ENCODE data around the gene DPP7.

Gene DPP7

DNA sequence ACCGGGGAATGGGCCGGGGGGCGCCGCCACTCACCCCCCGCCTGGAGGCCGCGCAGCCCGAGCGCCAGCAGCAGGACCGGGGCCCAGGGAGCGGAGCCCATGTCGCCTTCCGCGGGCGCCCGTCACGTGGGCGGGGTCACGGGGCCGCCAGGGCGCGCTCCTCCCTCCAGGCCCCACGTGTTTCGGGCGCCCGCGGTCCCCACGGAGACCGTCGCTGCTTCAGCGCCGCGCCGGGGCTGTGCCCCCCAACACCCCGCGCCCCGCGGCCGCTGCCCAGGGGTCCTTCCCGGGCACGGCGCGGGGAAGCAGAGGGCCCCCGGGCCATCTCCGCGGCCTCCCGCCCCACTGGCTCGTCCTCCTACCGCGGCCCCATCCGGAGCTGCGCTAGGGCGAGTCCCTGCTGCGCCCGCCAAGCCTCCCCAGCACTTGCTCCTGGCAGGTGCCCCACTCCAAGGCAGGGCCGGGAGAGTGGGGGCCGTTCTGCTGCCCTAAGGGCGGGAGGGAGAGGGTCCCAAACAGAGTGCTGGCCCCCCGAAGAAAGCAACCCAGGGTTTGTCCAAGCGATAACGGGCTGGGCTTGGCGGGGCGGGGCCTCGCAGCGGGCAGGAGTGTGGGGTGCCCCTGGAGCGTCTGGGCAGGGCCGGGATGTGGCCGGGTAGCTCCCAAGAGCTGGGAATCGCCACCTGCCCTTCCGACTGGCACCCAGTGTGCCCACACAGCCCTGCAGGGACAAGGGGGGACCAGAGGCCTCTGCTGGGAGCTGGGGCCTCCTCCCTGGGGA is at the start of gene DPP7:
DPP7 (minus strand) TSS at position 121 of the 781 bp plus-strand sequence; CDS start at position 101, 20 bp downstream.
- DNase-seq (ENCODE audit: low read depth in 2 of 3, low spot score in 1 of 3): peak; percentile 50 to 77 (median 60)

- DNase-seq (ENCODE audit: low read depth in 2 of 3, low spot score in 1 of 3): no peak
Observed at GRCh38 chr9:137163805-137164204, 49.3 kb upstream of the DPP7 start.

GRCh38 chr9:137163365-137163715 is 48.8 kb upstream of the DPP7 start:
- no peak for DNase-seq (ENCODE audit: low read depth in 2 of 3, low spot score in 1 of 3)

- DNase-seq (ENCODE audit: low read depth in 2 of 3, low spot score in 1 of 3): no peak
Observed at GRCh38 chr9:137162505-137163364, 48.2 kb upstream of the DPP7 start.

DNA sequence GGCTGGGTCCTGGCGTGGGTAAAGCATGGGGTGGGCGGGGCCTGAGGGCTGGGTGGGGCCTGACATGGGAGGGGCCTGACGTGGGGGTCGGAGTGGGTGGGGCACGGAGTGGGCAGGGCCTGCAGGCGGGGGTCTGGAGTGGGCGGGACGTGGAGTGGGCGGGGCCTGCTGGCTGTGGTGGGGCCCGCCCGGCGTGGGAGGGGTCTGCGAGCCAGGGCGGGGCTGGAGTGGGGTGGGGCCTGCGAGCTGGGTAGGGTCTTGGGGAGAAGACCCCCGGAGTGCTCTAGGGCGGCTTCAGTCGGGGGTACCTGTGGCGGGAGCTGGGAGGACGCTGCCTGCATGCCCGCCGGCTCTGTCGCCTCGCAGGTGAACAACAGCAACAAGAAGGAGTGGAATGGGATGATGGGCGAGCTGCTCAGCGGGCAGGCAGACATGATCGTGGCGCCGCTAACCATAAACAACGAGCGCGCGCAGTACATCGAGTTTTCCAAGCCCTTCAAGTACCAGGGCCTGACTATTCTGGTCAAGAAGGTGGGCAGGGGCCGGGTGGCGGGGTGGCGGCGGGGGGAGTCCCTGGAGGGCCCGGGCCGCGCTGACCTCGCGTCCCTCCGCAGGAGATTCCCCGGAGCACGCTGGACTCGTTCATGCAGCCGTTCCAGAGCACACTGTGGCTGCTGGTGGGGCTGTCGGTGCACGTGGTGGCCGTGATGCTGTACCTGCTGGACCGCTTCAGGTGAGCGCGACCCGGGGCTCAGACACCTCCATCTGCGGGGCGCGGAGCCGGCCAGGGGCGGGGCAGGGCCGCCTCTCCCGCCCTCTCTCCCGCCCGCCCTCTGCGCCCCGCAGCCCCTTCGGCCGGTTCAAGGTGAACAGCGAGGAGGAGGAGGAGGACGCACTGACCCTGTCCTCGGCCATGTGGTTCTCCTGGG is 47.3 kb upstream of the DPP7 start:
- DNase-seq (ENCODE audit: low read depth in 2 of 3, low spot score in 1 of 3): no peak

DNA sequence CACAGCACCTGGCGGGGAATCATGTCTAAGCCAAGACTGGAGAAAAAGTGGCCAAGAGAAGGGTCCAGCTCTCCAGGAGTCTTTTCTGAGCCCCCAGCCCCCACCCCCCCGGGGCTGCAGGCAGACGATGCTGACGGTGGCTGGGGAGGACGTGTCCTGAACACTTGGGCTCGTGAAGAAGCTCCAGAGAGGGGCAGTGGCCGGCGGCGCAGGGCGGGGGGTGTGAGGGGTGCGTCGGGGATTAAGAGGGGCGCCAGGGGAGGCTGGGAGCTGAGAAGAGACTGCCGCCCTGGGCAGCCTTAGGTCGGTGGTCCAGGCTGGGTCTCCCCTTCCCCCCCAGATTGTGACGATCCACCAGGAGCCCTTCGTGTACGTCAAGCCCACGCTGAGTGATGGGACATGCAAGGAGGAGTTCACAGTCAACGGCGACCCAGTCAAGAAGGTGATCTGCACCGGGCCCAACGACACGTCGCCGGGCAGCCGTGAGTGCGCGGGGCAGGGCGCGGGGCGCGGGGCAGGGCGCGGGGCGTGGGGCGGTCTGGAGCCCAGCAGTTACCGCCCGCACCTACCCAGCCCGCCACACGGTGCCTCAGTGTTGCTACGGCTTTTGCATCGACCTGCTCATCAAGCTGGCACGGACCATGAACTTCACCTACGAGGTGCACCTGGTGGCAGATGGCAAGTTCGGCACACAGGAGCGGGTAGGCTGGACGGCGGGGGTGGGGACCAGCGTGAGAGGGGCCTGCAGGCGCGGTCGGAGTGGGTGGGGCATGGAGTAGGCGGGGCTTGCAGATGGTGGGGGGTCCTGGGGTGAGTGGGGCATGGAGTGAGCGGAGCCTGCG is 46.4 kb upstream of the DPP7 start:
- no peak for DNase-seq (ENCODE audit: low read depth in 2 of 3, low spot score in 1 of 3)

- DNase-seq (ENCODE audit: low read depth in 2 of 3, low spot score in 1 of 3): no peak
Observed at GRCh38 chr9:137160054-137160425, 45.5 kb upstream of the DPP7 start.

GRCh38 chr9:137159105-137160053 is 44.8 kb upstream of the DPP7 start:
- no peak for DNase-seq (ENCODE audit: low read depth in 2 of 3, low spot score in 1 of 3)

DNA sequence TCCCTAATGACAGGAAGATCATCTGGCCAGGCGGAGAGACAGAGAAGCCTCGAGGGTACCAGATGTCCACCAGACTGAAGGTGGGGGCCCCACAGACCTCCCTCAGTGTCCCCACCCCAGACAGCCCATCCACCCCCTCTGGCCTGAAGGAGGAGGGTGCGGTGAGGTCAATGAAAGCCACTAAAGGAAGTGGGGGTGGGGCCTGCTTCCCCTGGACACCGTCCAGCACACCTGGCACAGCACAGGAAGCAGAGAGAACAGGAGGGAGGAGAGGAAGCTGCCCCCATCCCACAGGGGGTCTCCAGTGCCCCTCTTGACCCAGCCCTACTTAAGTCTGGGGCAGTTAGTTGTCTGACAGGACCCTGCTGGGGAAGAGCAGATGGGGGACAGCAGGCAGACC is 44.1 kb upstream of the DPP7 start:
- DNase-seq (ENCODE audit: low read depth in 2 of 3, low spot score in 1 of 3): no peak

DNA sequence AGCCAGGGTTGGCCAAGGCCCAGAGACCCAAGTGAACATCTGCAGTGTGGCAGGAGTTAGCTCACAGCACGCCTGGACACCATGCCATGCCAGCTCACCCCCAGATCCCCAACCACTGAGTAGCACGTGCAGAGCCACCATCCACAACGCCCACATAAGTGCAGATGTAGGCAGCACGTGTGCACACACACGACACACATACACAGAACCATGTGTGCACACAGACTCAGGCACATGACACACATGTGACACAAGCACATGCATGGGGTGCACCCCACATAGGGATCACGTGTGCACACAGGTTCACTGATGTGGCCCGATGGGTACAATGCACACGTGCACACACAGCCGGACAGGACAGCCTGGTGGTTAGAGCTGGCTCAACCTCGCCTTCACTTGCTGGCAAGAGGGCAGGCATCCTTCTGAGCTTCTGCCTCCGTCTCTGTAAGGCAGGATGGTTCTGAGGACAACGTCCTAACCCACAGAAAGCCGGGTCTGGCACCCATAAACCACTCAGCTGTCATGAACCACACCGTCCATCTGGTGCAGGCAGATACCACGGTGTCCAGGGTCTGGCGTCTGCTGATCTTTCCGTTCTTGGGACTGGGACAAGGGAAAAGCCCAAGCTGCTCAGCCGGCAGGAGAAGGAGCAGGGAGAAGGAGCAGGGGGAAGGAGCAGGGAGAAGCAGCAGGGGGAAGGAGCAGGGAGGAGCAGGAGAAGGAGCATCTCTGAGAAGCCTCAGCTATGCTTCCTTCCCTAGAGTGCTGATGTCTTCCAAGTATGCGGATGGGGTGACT is 43.3 kb upstream of the DPP7 start:
- DNase-seq (ENCODE audit: low read depth in 2 of 3, low spot score in 1 of 3): no peak

DNA sequence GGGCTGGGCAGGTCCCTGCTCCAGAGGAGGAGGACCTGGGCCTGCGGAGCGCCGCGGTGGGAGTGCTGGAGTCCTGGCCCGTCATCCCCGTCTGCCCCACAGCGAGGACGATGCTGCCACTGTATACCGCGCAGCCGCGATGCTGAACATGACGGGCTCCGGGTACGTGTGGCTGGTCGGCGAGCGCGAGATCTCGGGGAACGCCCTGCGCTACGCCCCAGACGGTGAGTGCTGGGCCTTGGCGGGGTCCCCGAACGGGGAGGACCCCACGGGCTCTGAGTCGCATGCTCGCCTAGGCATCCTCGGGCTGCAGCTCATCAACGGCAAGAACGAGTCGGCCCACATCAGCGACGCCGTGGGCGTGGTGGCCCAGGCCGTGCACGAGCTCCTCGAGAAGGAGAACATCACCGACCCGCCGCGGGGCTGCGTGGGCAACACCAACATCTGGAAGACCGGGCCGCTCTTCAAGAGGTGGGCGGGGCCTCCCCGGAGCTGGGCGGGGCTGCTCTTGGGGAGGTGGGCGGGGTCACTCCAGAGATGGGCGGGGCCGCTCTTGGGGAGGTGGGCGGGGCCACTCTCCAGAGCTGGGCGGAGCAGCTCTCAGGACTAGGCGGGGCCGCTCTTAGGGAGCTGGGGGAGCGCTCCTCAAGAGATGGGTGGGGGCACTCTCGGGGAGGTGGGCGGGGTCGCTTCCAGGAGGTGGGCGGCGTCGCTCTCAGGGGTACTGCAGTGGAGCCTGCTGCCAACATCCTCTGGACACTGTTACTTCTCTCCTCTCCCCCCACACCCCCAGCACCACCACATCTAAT is 42.2 kb upstream of the DPP7 start:
- DNase-seq (ENCODE audit: low read depth in 2 of 3, low spot score in 1 of 3): peak; percentile 51 to 55 (median 53)

GRCh38 chr9:137152844-137153405 is 38.4 kb upstream of the DPP7 start:
- DNase-seq (ENCODE audit: low read depth in 2 of 3, low spot score in 1 of 3): no peak

- peak; percentile 51 to 79 (median 76) for DNase-seq (ENCODE audit: low read depth in 2 of 3, low spot score in 1 of 3)
Observed at GRCh38 chr9:137150617-137151457, 36.3 kb upstream of the DPP7 start.

DNA sequence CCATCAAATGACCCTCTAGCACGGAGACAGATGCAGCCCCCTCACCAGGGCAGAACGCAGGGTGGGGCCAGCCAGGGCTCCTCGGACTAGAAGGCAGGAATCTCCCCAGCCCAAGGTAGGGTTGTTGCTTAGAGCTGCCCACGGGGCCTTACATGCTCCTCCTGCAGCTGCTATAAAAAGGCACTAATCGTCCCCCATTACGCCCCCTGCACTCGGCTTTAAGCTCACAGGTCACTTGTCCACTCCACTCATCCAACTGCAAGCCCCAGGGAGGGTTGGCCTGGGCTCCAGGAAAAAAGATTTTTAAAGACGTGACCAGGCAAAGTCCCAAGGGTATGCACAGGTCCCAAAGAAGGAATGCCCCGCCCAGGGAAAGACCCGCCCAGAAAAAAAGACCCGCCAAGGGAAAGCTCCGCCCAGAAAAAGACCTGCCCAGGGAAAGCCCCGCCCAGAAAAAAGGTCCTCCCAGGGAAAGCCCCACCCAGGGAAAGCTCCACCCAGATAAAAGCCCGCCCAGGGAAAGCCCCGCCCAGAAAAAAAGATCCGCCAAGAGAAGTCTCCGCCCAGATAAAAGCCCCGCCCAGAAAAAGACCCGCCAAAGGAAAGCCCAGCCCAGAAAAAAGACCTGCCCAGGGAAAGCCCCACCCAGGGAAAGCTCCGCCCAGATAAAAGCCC is 35.5 kb upstream of the DPP7 start:
- DNase-seq (ENCODE audit: low read depth in 2 of 3, low spot score in 1 of 3): peak in 1 of 3 donors; percentile 48

DNA sequence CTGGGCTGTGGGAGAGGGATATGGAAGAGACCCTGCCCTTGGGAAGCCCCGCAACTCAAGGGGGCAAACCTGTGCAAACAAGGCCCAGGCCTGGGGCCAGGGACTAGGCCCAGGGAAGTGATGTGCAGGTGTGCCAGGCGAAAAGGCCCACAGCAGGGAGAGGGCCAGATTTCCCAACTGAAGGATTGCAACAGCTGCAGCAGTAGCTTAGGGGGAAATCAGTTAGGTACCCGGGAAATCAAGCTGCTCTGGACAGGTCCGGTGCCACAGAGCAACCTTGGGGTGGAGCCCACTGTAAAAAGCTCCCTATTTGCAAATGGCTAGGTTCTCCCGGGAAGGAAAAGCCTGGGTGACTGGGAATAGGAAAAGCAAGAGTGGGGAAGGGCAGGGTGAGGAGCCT is 34.8 kb upstream of the DPP7 start:
- no peak for DNase-seq (ENCODE audit: low read depth in 2 of 3, low spot score in 1 of 3)

GRCh38 chr9:137148661-137149060 is 34.1 kb upstream of the DPP7 start:
- no peak for DNase-seq (ENCODE audit: low read depth in 2 of 3, low spot score in 1 of 3)
